Liver (tissue), 9 donors: ENCODE results near the gene DUSP10. TPM values are rescaled to one million over a fixed set of nuclear protein-coding genes. Genes with fewer than 3 reads are reported as not detected.

Source experiments
- DNase-seq: peaks from one replicate; pipeline ENCODE4 v3.0.0-alpha.2; 2017; ENCODE audit warnings: low spot score
- H3K27ac ChIP-seq, 2 donors: one replicate each; pipeline ENCODE4 v1.7.0; 2013; ENCODE audit warnings: inconsistent platforms in 2 of 2, low read length in 2 of 2, control low read depth in 1 of 2, low read depth in 1 of 2, mild to moderate bottlenecking in 1 of 2
- H3K27me3 ChIP-seq, 4 donors: one replicate each; pipeline versions ENCODE4 v1.6.1 to v1.7.0; 2013; ENCODE audit warnings: low read length in 3 of 4, inconsistent platforms in 1 of 4, mild to moderate bottlenecking in 1 of 4, moderate library complexity in 1 of 4; ENCODE audit not compliant: control insufficient read depth in 4 of 4, insufficient read depth in 4 of 4
- H3K36me3 ChIP-seq, 4 donors: one replicate each; pipeline versions ENCODE4 v1.6.1 to v1.7.0; 2013; ENCODE audit warnings: low read length in 3 of 4, mild to moderate bottlenecking in 3 of 4, low read depth in 1 of 4, moderate library complexity in 1 of 4; ENCODE audit not compliant: control insufficient read depth in 4 of 4, insufficient read depth in 3 of 4
- H3K4me1 ChIP-seq, 4 donors: one replicate each; pipeline versions ENCODE4 v1.6.1 to v1.7.0; 2013; ENCODE audit warnings: low read length in 3 of 4, mild to moderate bottlenecking in 3 of 4, moderate library complexity in 1 of 4; ENCODE audit not compliant: control insufficient read depth in 4 of 4, insufficient read depth in 4 of 4
- H3K4me3 ChIP-seq, 3 donors: one replicate each; pipeline versions ENCODE4 v1.6.1 to v1.7.0; 2013; ENCODE audit warnings: low read length in 3 of 3, control low read depth in 1 of 3, low read depth in 1 of 3, mild to moderate bottlenecking in 1 of 3
- H3K9ac ChIP-seq, 2 donors: one replicate each; pipeline ENCODE4 v1.7.0; 2013; ENCODE audit warnings: low read length in 2 of 2, mild to moderate bottlenecking in 2 of 2, moderate library complexity in 2 of 2, control low read depth in 1 of 2, low read depth in 1 of 2
- H3K9me3 ChIP-seq, 4 donors: one replicate each; pipeline versions ENCODE4 v1.6.1 to v1.7.0; 2013; ENCODE audit warnings: low read length in 3 of 4; ENCODE audit not compliant: control insufficient read depth in 4 of 4
- EGR1 ChIP-seq, 2 donors: IDR thresholded peaks; 2 replicates each; pipeline ENCODE4 v1.6.1; 2016 to 2018; ENCODE audit warnings: antibody characterized with exemption in 2 of 2, low read depth in 2 of 2
- FOXA1 ChIP-seq: IDR thresholded peaks from 2 replicates; pipeline ENCODE4 v1.6.1; 2016; ENCODE audit warnings: antibody characterized with exemption
- FOXA2 ChIP-seq: IDR thresholded peaks from 2 replicates; pipeline ENCODE4 v1.6.1; 2016; ENCODE audit warnings: antibody characterized with exemption
- GABPA ChIP-seq, 2 donors: IDR thresholded peaks in 1 of 2; conservative IDR thresholded peaks in 1 of 2; 2 replicates each; pipeline ENCODE4 v1.6.1; 2016; ENCODE audit warnings: antibody characterized with exemption in 2 of 2, mild to moderate bottlenecking in 1 of 2, moderate library complexity in 1 of 2
- HNF4A ChIP-seq, 2 donors: conservative IDR thresholded peaks; 2 replicates each; pipeline ENCODE4 v1.6.1; 2016; ENCODE audit warnings: antibody characterized with exemption in 2 of 2, mild to moderate bottlenecking in 2 of 2
- HNF4G ChIP-seq: IDR thresholded peaks from 2 replicates; pipeline ENCODE4 v1.6.1; 2016; ENCODE audit warnings: antibody characterized with exemption
- JUND ChIP-seq, 2 donors: IDR thresholded peaks; 2 replicates each; pipeline ENCODE4 v1.6.1; 2016; ENCODE audit warnings: antibody characterized with exemption in 2 of 2
- MAX ChIP-seq: IDR thresholded peaks from 2 replicates; pipeline ENCODE4 v1.6.1; 2016; ENCODE audit warnings: antibody characterized with exemption
- RAD21 ChIP-seq, 2 donors: IDR thresholded peaks; 2 replicates each; pipeline ENCODE4 v1.6.1; 2016; ENCODE audit warnings: antibody characterized with exemption in 2 of 2, mild to moderate bottlenecking in 2 of 2
- RXRA ChIP-seq, 2 donors: IDR thresholded peaks; 2 replicates each; pipeline ENCODE4 v1.6.1; 2017 to 2018; ENCODE audit warnings: antibody characterized with exemption in 2 of 2, mild to moderate bottlenecking in 1 of 2
- SP1 ChIP-seq: IDR thresholded peaks from 2 replicates; pipeline ENCODE4 v1.6.1; 2018; ENCODE audit warnings: antibody characterized with exemption, mild to moderate bottlenecking
- YY1 ChIP-seq: IDR thresholded peaks from 2 replicates; pipeline ENCODE4 v1.6.1; 2016; ENCODE audit warnings: antibody characterized with exemption, mild to moderate bottlenecking
- ZBTB33 ChIP-seq: IDR thresholded peaks from 2 replicates; pipeline ENCODE4 v1.6.1; 2016; ENCODE audit warnings: antibody characterized with exemption
- WGBS: extraction: QIAGEN DNeasy Blood & Tissue Kit; methylation state at CpG from one replicate; pipeline ENCODE4 v1.1.7; 2013; 5-methylcytosine and 5-hydroxymethylcytosine counted together
- polyA plus RNA-seq, 2 donors: library from polyadenylated mRNA; stranded (reverse) in 1 of 2; unstranded in 1 of 2; fragments of 200-250 nt in 1 of 2; fragments of >200 nt in 1 of 2; fragmentation: Nextera tagmentation in 1 of 2; extraction: Ambion mirVana in 1 of 2; gene quantifications; one replicate each; pipeline versions ENCODE4 v1.2.1 to v1.2.3, GENCODE V29; 2013 to 2015
- total RNA-seq, 2 donors: library from RNA; depleted of rRNA; stranded (reverse); fragments of >200 nt; gene quantifications; one replicate each; pipeline ENCODE4 v1.2.3, GENCODE V29; 2014
- TF ChIP-seq, protein P1 (sequence below): IDR thresholded peaks from 2 replicates; pipeline ENCODE4 v1.6.1; 2016; ENCODE audit warnings: antibody characterized with exemption
- TF ChIP-seq, protein P2 (sequence below): fragments of 150-350 bp; IDR thresholded peaks from 2 replicates; pipeline ENCODE4 v1.5.1; 2017; ENCODE audit warnings: improper control_type of control experiment, low read depth, low read length; ENCODE audit not compliant: missing input control
- TF ChIP-seq, protein P3 (sequence below): IDR thresholded peaks from 2 replicates; pipeline ENCODE4 v1.6.1; 2016; ENCODE audit warnings: antibody characterized with exemption, mild to moderate bottlenecking
- donor health status: healthy.
- donor health status: healthy.
- donor health status: healthy.
- donor health status: healthy.
- donor health status: healthy.

The DUSP10 gene
- total and polyA plus RNA-seq, 4 donors: 6.7 to 15.4 (median 10.7) TPM

GRCh38 chr1:221697923-221698425 is 43.9 kb downstream of the DUSP10 start:
- H3K27ac ChIP-seq: peak overlapping the region; percentile 74 to 88
- peaks cover 0 to 8% (median 1%) of the 10 kb centered on the region in 4 donors for H3K36me3 ChIP-seq
- H3K4me1 ChIP-seq: peaks cover 8 to 55% (median 38%) of the 10 kb centered on the region in 4 donors
- TF ChIP-seq, protein P1, sequence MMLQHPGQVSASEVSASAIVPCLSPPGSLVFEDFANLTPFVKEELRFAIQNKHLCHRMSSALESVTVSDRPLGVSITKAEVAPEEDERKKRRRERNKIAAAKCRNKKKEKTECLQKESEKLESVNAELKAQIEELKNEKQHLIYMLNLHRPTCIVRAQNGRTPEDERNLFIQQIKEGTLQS: peak; percentile 48
- TF ChIP-seq MAX (peak; percentile 68), ZBTB33 (no peak), RXRA (IDR thresholded peaks at IDR 0.05) (peak in 1 of 2 donors; percentile 26), HNF4A (conservative IDR thresholded peaks at IDR 0.05) (peak; percentile 34 to 57), FOXA2 (no peak), SP1 (no peak), RAD21 (IDR thresholded peaks at IDR 0.05) (peak in 1 of 2 donors; percentile 11), GABPA (IDR thresholded peaks at IDR 0.05 in 1 of 2, conservative IDR thresholded peaks at IDR 0.05 in 1 of 2) (no peak), JUND (IDR thresholded peaks at IDR 0.05) (peak; percentile 69 to 71)
- TF ChIP-seq, protein P2, sequence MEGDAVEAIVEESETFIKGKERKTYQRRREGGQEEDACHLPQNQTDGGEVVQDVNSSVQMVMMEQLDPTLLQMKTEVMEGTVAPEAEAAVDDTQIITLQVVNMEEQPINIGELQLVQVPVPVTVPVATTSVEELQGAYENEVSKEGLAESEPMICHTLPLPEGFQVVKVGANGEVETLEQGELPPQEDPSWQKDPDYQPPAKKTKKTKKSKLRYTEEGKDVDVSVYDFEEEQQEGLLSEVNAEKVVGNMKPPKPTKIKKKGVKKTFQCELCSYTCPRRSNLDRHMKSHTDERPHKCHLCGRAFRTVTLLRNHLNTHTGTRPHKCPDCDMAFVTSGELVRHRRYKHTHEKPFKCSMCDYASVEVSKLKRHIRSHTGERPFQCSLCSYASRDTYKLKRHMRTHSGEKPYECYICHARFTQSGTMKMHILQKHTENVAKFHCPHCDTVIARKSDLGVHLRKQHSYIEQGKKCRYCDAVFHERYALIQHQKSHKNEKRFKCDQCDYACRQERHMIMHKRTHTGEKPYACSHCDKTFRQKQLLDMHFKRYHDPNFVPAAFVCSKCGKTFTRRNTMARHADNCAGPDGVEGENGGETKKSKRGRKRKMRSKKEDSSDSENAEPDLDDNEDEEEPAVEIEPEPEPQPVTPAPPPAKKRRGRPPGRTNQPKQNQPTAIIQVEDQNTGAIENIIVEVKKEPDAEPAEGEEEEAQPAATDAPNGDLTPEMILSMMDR: no peak
- no peak for DNase-seq
- H3K4me3 ChIP-seq: no peak overlapping the region
- H3K9ac ChIP-seq: no peak overlapping the region
- peaks cover 0 to 4% (median 2%) of the 10 kb centered on the region in 4 donors for H3K9me3 ChIP-seq
- no peaks in the 10 kb centered on the region for H3K27me3 ChIP-seq
- 34% methylated on average over 3 of the region's 3 CpGs for WGBS

- peak overlapping the region in 1 of 2 donors; percentile 88 for H3K27ac ChIP-seq
- H3K4me3 ChIP-seq: no peak overlapping the region
- DNase-seq: no peak
- no peak overlapping the region for H3K9ac ChIP-seq
- H3K36me3 ChIP-seq: no peaks in the 10 kb centered on the region
- WGBS: 94% methylated on average over 3 of the region's 3 CpGs
- H3K4me1 ChIP-seq: peaks cover 8 to 44% (median 32%) of the 10 kb centered on the region in 4 donors
- H3K9me3 ChIP-seq: peaks cover 0 to 4% (median 2%) of the 10 kb centered on the region in 4 donors
- H3K27me3 ChIP-seq: no peaks in the 10 kb centered on the region
- TF ChIP-seq FOXA1 (no peak), EGR1 (IDR thresholded peaks at IDR 0.05; ENCODE audit: low read depth in 2 of 2) (no peak), SP1 (no peak), RAD21 (IDR thresholded peaks at IDR 0.05) (no peak), GABPA (IDR thresholded peaks at IDR 0.05 in 1 of 2, conservative IDR thresholded peaks at IDR 0.05 in 1 of 2) (no peak), YY1 (no peak), FOXA2 (no peak), RXRA (IDR thresholded peaks at IDR 0.05) (no peak), ZBTB33 (no peak), HNF4G (no peak)
- TF ChIP-seq, protein P1: no peak
- TF ChIP-seq, protein P2: no peak
- TF ChIP-seq, protein P3, sequence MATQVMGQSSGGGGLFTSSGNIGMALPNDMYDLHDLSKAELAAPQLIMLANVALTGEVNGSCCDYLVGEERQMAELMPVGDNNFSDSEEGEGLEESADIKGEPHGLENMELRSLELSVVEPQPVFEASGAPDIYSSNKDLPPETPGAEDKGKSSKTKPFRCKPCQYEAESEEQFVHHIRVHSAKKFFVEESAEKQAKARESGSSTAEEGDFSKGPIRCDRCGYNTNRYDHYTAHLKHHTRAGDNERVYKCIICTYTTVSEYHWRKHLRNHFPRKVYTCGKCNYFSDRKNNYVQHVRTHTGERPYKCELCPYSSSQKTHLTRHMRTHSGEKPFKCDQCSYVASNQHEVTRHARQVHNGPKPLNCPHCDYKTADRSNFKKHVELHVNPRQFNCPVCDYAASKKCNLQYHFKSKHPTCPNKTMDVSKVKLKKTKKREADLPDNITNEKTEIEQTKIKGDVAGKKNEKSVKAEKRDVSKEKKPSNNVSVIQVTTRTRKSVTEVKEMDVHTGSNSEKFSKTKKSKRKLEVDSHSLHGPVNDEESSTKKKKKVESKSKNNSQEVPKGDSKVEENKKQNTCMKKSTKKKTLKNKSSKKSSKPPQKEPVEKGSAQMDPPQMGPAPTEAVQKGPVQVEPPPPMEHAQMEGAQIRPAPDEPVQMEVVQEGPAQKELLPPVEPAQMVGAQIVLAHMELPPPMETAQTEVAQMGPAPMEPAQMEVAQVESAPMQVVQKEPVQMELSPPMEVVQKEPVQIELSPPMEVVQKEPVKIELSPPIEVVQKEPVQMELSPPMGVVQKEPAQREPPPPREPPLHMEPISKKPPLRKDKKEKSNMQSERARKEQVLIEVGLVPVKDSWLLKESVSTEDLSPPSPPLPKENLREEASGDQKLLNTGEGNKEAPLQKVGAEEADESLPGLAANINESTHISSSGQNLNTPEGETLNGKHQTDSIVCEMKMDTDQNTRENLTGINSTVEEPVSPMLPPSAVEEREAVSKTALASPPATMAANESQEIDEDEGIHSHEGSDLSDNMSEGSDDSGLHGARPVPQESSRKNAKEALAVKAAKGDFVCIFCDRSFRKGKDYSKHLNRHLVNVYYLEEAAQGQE: no peak
Measured at GRCh38 chr1:221696718-221697461, 45.0 kb downstream of the DUSP10 start.
